CD14-positive monocyte (primary cell): ENCODE results near the gene SLC9A9. TPM values are rescaled to one million over a fixed set of nuclear protein-coding genes. Genes with fewer than 3 reads are reported as not detected.

Experiments used
- DNase-seq, 3 donors: peaks; one replicate each; pipeline ENCODE4 v3.0.0-alpha.2; 2011 to 2022
- H2AFZ ChIP-seq: 2 replicates; pipeline ENCODE4 v1.6.0; 2012; ENCODE audit warnings: mild to moderate bottlenecking, low read depth, low read length, inconsistent platforms; ENCODE audit not compliant: insufficient read depth, poor library complexity, severe bottlenecking
- H3K27ac ChIP-seq, 2 donors: 1 replicate in 1 of 2; 2 replicates in 1 of 2; pipeline ENCODE4 v1.5.1; 2012 to 2013; ENCODE audit warnings: low read length in 2 of 2, control low read depth in 1 of 2, inconsistent platforms in 1 of 2, low read depth in 1 of 2, mild to moderate bottlenecking in 1 of 2
- H3K27me3 ChIP-seq, 2 donors: one replicate each; pipeline versions ENCODE4 v1.6.0 to v1.6.1; 2011 to 2013; ENCODE audit warnings: low read length in 2 of 2; ENCODE audit not compliant: control insufficient read depth in 2 of 2, insufficient read depth in 2 of 2
- H3K36me3 ChIP-seq, 2 donors: replicated peaks in 1 of 2; 1 replicate in 1 of 2; 2 replicates in 1 of 2; pipeline versions ENCODE4 v1.5.1 to v1.6.1; 2012 to 2013; ENCODE audit warnings: low read length in 2 of 2, control low read depth in 1 of 2, inconsistent platforms in 1 of 2, mild to moderate bottlenecking in 1 of 2; ENCODE audit not compliant: insufficient read depth in 2 of 2, control insufficient read depth in 1 of 2
- H3K4me1 ChIP-seq, 2 donors: 1 replicate in 1 of 2; 2 replicates in 1 of 2; pipeline versions ENCODE4 v1.5.1 to v1.6.1; 2012 to 2013; ENCODE audit warnings: low read length in 2 of 2, control low read depth in 1 of 2, inconsistent platforms in 1 of 2, mild to moderate bottlenecking in 1 of 2, moderate library complexity in 1 of 2; ENCODE audit not compliant: insufficient read depth in 2 of 2, control insufficient read depth in 1 of 2
- H3K4me2 ChIP-seq: replicated peaks from 2 replicates; pipeline ENCODE3; 2012; ENCODE audit warnings: low read length, moderate library complexity, mild to moderate bottlenecking; ENCODE audit not compliant: poor library complexity, severe bottlenecking; ENCODE audit errors: extremely low read depth
- H3K4me3 ChIP-seq, 3 experiments: fragments of 200-600 bp in 1 of 3; sonication (generic) in 1 of 3; replicated peaks in 1 of 3; 1 replicate in 2 of 3; 2 replicates in 1 of 3; pipeline ENCODE4 v1.5.1; 2011 to 2013; ENCODE audit warnings: low read length in 3 of 3, mild to moderate bottlenecking in 3 of 3, control low read depth in 2 of 3, low read depth in 2 of 3, inconsistent platforms in 1 of 3, moderate library complexity in 1 of 3
- H3K79me2 ChIP-seq: 2 replicates; pipeline ENCODE4 v1.6.0; 2012; ENCODE audit warnings: mild to moderate bottlenecking, control low read depth, inconsistent platforms, low read length, moderate library complexity; ENCODE audit not compliant: insufficient read depth
- H3K9ac ChIP-seq: 2 replicates; pipeline ENCODE4 v1.6.0; 2017; ENCODE audit warnings: low read length, mild to moderate bottlenecking; ENCODE audit not compliant: insufficient read depth, poor library complexity, severe bottlenecking
- H3K9me3 ChIP-seq, 2 donors: replicated peaks in 1 of 2; 1 replicate in 1 of 2; 2 replicates in 1 of 2; pipeline versions ENCODE4 v1.5.1 to v1.6.1; 2012 to 2013; ENCODE audit warnings: low read length in 2 of 2, control low read depth in 1 of 2; ENCODE audit not compliant: control insufficient read depth in 1 of 2, insufficient read depth in 1 of 2
- H4K20me1 ChIP-seq: 2 replicates; pipeline ENCODE4 v1.6.0; 2012; ENCODE audit warnings: mild to moderate bottlenecking, low read length, control low read depth, moderate library complexity; ENCODE audit not compliant: insufficient read depth
- H3K27ac Mint-ChIP-seq, 7 donors: one replicate each; pipeline ENCODE4 v1.8.0; 2020; ENCODE audit warnings: mild to moderate bottlenecking in 7 of 7, mixed read lengths in 7 of 7, moderate library complexity in 6 of 7, inconsistent platforms in 2 of 7
- H3K27me3 Mint-ChIP-seq, 3 donors: one replicate each; pipeline ENCODE4 v1.8.0; 2021 to 2022; ENCODE audit warnings: low read depth in 3 of 3, mild to moderate bottlenecking in 3 of 3, mixed read lengths in 3 of 3, moderate library complexity in 3 of 3, inconsistent platforms in 1 of 3
- H3K36me3 Mint-ChIP-seq, 2 donors: one replicate each; pipeline ENCODE4 v1.8.0; 2020; ENCODE audit warnings: mixed read lengths in 2 of 2, inconsistent platforms in 1 of 2, mild to moderate bottlenecking in 1 of 2
- H3K4me1 Mint-ChIP-seq: one replicate; pipeline ENCODE4 v1.8.0; 2020; ENCODE audit warnings: mild to moderate bottlenecking, mixed read lengths
- H3K4me3 Mint-ChIP-seq, 2 donors: one replicate each; pipeline ENCODE4 v1.8.0; 2020; ENCODE audit warnings: mild to moderate bottlenecking in 2 of 2, mixed read lengths in 2 of 2, moderate library complexity in 1 of 2
- H3K9me3 Mint-ChIP-seq, 7 donors: one replicate each; pipeline ENCODE4 v1.8.0; 2020 to 2022; ENCODE audit warnings: mixed read lengths in 7 of 7, mild to moderate bottlenecking in 6 of 7, moderate library complexity in 6 of 7, inconsistent platforms in 2 of 7
- CTCF ChIP-seq: fragments of 200-600 bp; IDR thresholded peaks from one replicate; pipeline ENCODE4 v1.8.0; 2022; ENCODE audit warnings: antibody characterized with exemption, mild to moderate bottlenecking
- WGBS: methylation state at CpG from one replicate; pipeline ENCODE4 v1.1.5; 2013; ENCODE audit warnings: missing lambda C conversion rate; ENCODE audit not compliant: insufficient coverage; 5-methylcytosine and 5-hydroxymethylcytosine counted together
- intact Hi-C, 2 donors: fragments of 100-400 bp; cut with micrococcal nuclease; formaldehyde crosslinking; loops; one replicate each; pipeline versions ENCODE4 v1.15.0 to v1.15.1; 2023
- polyA plus RNA-seq, 3 donors: library from polyadenylated mRNA; depleted of rRNA in 1 of 3; unstranded in 2 of 3; stranded (reverse) in 1 of 3; fragments of 300-500 nt in 2 of 3; fragments of >200 nt in 1 of 3; fragmentation: Illumina TruSeq in 2 of 3; gene quantifications; 1 replicate in 2 of 3; 2 replicates in 1 of 3; pipeline ENCODE4 v1.2.3, GENCODE V29; 2012 to 2021

The SLC9A9 gene
- polyA plus RNA-seq, 3 donors: 14.1 to 32.8 (median 27.0) TPM

- no peak overlapping the region for H3K27ac Mint-ChIP-seq
- 75% methylated on average over 2 of the region's 2 CpGs for WGBS
- Histone ChIP-seq H3K27ac (no peak overlapping the region), H3K36me3 (no peaks in the 10 kb centered on the region), H3K9ac (no peak overlapping the region), H3K4me2 (no peak overlapping the region), H3K79me2 (no peaks in the 10 kb centered on the region), H3K9me3 (peaks cover 0 to 5% of the 10 kb centered on the region in 2 donors), H3K27me3 (no peaks in the 10 kb centered on the region), H3K4me1 (no peaks in the 10 kb centered on the region), H4K20me1 (no peaks in the 10 kb centered on the region), H2AFZ (no peak overlapping the region), H3K4me3 (no peak overlapping the region)
- intact Hi-C loops: no loop called here
- no peak for TF ChIP-seq CTCF
- H3K4me3 Mint-ChIP-seq: no peak overlapping the region
- peaks cover 0 to 3% (median 1%) of the 10 kb centered on the region in 3 donors for H3K27me3 Mint-ChIP-seq
- peaks cover 0 to 7% (median 3%) of the 10 kb centered on the region in 7 donors for H3K9me3 Mint-ChIP-seq
- peaks cover 0 to 13% of the 10 kb centered on the region in 2 donors for H3K36me3 Mint-ChIP-seq
- H3K4me1 Mint-ChIP-seq: peaks cover 3% of the 10 kb centered on the region
- DNase-seq: no peak
Measured at GRCh38 chr3:143337387-143337786, 510.9 kb downstream of the SLC9A9 start.

GRCh38 chr3:143334231-143334630, 514.0 kb downstream of the SLC9A9 start:
- peaks cover 0 to 7% (median 3%) of the 10 kb centered on the region in 7 donors for H3K9me3 Mint-ChIP-seq
- H3K4me1 Mint-ChIP-seq: peaks cover 12% of the 10 kb centered on the region
- Histone ChIP-seq H3K9me3 (peaks cover 0 to 5% of the 10 kb centered on the region in 2 donors), H3K27me3 (peaks cover 2 to 6% of the 10 kb centered on the region in 2 donors), H3K9ac (no peak overlapping the region), H2AFZ (no peak overlapping the region), H3K4me3 (no peak overlapping the region), H4K20me1 (no peaks in the 10 kb centered on the region), H3K36me3 (no peaks in the 10 kb centered on the region), H3K27ac (no peak overlapping the region), H3K4me1 (peaks cover 6 to 7% of the 10 kb centered on the region in 2 donors), H3K79me2 (no peaks in the 10 kb centered on the region), H3K4me2 (no peak overlapping the region)
- no peak for TF ChIP-seq CTCF
- no peak for DNase-seq
- no peak overlapping the region for H3K27ac Mint-ChIP-seq
- H3K27me3 Mint-ChIP-seq: peaks cover 9 to 15% (median 12%) of the 10 kb centered on the region in 3 donors
- intact Hi-C loops: no loop called here
- no peak overlapping the region for H3K4me3 Mint-ChIP-seq
- peaks cover 0 to 11% of the 10 kb centered on the region in 2 donors for H3K36me3 Mint-ChIP-seq
- WGBS: 100% methylated on average over 3 of the region's 4 CpGs
